Hypothalamus (tissue), 51 donors: ENCODE results near the gene E2F4.
A peak's percentile ranks its signal among the peaks of the same experiment; 100 is the strongest.

Experiments
- DNase-seq, 51 donors: peaks; one replicate each; lab custom pipeline; 2025; lab: John Stamatoyannopoulos, UW

E2F4 gene

DNA sequence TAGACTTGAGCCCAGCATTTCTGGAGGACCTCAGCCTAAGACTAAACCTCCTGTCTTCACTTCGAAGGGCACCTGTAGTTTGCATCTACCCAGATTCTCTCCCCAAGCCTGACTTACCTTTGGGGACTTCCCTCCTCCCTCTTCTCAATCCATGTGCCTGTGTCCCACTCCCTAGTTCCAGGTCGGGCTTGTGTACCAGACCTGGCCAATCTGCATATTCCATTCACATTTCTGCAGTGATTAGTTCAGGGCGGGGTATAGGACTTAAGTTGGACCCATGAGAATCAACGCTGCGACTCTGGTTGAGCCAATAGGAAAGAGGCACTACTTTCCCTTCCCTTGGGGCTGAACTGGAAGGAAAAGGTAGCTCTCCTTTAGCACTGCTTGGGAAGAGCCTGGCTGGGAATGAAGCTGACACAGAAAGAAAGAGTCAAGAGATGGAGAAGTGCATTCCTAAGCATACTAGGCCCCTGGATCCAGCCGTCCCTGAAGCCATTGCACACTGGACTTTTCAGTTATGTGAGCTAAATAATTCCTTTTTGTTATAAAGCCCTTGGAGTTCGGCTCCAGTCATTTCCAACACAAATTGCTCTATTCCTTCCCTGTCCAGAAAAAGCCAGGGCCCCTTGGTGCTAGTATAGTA is 34.7 kb upstream of the E2F4 start:
- no peak for DNase-seq

DNA sequence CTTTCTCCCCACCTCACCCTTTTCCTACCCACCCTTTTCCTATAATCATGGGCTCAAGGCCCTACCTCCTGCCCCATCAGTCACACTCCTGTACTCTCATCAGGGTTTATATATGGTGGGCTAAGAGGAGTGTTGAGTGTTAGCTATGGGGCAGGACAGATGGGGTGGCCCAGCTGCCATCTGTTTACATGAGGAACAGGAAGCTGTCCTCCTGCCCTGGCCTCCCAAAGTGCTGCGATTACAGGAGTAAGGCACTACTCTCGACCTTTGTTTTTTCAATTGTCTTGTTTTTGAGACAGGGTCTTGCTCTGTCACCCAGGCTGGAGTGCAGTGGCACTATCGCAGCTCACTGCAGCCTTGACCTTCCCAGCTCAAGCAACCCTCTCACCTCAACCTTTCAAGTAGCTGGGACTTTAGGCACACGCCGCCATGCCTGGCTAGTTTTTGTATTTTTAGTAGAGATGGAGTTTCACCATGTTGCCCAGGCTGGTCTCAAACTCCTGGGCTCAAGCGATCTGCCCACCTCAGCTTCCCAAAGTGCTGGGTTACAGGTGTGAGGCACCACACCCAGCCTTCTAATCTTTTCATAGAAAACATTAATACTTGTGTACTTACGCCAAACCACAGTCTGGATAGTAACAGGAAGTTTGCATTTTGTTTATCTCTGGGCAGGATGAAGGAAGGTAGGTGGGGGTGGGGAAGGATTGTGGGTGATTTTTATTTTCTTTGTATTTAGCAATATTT is 33.9 kb upstream of the E2F4 start:
- DNase-seq: no peak

DNA sequence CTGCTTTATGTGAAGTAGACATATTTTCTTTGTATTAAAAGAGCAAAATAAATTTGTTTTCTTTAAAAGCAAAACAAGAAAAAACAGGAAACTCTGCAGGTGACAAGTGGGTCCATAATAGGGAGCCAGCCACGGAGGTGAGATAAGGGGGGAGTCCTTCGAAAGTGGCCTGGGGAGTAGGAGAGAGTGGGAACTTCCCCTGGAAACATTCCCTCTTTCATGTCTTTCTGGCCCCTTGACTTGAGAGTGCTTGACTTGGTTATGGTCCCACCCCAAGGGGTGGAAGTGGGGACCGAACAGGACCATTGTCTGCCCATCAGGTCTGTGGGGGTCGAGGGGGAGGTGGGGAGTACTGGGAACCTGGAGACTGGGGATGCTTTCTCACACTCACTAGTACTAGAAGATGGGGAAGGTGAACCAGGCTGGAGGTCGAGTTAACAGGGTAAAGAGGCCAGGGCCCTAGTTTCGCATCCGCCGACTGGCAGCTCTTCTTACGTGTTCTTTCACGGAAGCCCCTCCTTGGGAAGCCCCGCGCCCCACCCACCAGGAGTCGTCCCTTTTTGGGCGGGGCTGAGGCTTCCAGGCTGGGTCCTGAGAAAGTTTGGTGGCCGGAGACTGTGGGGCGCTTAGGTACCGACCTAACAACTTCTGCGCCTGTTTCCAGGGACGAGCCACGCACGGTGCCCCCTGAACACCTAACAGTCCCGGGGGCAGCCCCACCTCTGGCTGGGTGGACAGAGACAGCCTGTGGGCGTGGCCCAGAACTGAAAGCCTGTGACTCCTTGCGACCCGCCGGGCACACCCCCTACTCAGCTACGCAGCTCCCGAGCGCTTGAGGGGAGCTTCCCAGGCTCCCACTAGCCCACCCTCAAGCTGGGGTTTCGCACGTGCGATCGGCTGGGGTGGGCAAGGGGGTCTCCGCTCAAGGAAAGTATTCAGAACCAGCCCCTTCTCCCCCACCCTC is 33.0 kb upstream of the E2F4 start:
- DNase-seq: peak in 1 of 51 donors; percentile 24

DNA sequence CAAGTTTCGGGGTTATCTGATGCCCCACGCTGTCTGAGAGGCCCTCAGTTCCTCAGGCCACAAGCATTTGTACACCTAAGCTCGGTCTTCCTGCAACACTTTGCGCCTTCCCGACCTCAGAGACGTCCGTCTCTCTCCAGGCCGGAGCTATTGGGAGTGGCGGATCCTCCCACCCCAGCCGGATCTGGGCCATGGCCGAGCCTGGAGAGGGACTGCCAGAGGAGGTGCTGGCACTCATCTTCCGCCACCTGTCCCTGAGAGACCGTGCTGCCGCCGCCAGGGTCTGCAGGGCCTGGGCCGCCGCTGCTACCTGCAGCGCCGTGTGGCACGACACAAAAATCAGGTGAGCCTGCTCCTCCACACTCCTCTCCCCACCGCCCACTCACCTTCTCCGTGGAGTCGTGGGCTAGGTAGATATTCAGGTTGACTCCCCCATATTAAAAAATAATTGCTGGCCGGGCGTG is 30.3 kb upstream of the E2F4 start:
- DNase-seq: no peak

DNA sequence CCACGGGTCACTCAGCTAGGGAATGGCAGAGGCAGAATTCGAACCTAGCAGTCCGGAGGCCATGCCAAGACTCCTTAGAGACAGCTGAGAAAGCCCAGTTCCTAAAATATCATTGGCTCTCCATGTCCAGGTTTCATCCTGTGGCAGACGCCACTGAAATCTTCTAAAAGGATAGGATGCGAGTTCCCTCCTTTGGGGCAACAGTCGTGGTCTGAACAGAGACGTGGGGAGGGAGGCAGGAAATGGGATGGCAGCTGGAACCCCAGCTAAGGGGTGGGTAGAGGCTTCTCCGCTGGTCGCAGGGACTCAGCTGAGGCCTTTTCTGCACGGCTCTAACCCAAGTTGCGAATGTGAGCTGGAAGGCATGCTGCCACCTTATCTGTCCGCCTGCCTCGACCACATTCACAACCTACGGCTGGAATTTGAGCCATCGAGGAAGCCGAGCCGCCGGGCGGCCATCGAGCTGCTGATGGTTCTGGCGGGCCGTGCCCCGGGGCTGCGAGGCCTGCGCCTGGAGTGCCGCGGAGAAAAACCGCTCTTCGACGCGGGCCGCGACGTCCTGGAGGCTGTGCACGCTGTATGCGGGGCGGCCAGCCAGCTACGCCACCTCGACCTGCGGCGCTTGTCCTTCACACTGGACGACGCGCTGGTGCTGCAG is 29.3 kb upstream of the E2F4 start:
- no peak for DNase-seq

DNA sequence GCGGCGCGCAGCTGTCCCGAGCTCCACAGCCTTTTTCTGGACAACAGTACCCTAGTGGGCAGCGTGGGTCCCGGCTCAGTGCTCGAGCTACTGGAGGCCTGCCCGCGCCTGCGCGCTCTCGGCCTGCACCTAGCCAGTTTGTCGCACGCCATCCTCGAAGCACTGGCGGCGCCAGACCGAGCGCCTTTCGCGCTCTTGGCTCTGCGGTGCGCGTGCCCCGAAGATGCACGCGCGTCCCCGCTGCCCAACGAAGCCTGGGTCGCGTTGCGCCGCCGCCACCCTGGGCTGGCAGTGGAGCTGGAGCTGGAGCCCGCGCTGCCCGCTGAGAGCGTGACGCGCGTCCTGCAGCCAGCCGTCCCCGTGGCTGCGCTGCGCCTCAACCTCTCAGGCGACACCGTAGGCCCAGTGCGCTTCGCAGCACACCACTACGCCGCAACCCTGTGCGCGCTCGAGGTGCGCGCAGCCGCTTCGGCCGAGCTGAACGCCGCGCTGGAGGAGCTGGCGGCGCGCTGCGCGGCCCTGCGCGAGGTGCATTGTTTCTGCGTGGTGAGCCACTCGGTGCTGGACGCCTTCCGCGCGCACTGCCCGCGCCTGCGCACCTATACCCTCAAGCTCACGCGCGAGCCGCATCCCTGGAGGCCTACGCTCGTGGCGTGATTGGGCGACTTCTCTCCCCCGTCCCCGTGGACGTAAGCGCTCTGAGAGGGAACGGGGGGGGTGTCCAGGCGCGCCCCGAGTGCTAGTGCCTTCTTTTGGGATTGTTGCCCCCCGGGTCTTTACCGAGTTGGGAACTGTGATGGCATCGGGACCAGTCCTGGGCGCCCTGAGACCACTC is 28.6 kb upstream of the E2F4 start:
- DNase-seq: peak in 40 of 51 donors; percentile 20 to 86 (median 58)

DNA sequence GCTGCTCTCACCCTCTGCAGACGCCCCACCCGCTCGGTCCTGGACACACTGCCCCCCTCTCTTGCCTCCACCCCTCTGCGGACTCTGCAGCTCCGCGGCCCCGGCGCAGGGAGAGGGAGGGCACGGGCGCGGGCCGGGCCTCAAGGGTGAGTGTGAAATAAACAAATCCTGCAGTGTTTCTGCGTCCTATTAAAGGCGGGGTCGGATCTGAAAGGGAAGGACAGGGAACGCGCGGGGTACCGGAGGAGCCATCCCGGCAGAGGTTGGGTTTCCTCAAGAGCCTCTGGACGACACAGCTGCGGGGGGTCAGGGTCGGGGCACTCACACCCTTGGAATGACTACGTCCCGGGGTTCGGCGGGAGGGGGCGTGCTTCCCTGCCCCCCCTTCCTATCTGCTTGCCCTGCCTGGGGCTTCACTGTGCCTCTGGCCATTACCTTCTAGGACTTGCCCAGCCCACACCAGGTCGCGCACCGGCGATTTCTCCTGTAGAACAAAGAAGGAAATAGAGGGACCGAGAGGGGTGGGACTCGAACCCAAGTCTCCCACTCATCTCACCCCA is 27.9 kb upstream of the E2F4 start:
- DNase-seq: peak in 10 of 51 donors; percentile 27 to 69 (median 57)

DNA sequence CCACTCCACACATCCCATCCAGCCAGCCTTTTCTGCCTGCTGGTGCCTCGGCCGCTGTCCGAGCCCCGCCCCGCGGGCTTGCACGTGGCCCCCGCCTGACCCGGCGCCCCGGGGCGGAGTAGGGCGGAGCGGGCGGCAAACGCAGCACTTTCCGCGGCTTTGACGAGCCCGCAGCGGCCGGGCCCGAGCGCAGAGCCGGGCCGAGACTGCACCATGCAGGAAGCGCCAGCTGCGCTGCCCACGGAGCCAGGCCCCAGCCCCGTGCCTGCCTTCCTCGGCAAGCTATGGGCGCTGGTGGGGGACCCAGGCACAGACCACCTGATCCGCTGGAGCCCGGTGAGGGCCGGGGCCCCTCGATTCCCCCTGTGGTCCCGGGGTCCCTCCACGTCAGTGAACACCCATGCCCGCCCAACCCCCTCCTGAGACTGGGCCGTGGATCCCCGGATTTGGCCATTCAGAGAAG is 27.3 kb upstream of the E2F4 start, which contains the start of gene HSF4:
Gene HSF4 (plus strand): TSS at position 147 of the 463 bp plus-strand sequence. CDS start 67 bp downstream, at position 214.
- DNase-seq: peak in 28 of 51 donors; percentile 18 to 73 (median 46)

DNA sequence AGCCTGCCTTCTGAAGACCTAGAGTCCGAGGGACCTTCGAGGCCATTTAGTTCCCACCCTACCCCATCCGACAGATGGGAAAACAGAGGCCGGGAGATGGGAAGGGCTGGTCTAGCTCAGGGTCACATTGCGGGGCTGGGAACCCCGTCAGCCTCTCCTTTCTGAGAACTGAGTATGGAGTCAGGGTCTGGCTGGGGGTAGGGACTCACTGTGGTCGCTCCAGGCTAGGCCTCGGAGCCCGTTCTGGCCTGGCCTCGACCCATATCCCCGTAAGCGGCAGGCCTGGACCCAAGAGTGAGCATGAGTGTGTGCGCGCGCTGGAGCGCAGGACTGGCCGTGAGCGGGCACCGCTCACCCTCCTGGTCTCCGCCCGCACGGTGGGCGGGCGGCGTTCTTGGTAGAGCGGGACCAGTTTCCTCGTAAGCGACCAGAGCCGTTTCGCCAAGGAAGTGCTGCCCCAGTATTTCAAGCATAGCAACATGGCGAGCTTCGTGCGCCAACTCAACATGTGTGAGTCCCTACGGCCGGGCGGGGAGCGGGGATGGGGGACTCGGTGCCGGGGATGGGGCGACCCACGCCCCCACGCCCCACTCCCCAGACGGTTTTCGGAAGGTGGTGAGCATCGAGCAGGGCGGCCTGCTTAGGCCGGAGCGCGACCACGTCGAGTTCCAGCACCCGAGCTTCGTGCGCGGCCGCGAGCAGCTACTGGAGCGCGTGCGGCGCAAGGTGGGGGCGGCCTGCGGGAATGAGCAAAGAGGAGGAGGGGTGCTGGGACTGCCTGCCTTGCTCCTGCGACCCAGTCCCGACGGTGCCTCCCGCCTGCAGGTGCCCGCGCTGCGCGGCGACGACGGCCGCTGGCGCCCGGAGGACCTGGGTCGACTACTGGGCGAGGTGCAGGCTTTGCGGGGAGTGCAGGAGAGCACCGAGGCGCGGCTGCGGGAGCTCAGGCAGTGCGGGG is 26.6 kb upstream of the E2F4 start:
- DNase-seq: no peak

DNA sequence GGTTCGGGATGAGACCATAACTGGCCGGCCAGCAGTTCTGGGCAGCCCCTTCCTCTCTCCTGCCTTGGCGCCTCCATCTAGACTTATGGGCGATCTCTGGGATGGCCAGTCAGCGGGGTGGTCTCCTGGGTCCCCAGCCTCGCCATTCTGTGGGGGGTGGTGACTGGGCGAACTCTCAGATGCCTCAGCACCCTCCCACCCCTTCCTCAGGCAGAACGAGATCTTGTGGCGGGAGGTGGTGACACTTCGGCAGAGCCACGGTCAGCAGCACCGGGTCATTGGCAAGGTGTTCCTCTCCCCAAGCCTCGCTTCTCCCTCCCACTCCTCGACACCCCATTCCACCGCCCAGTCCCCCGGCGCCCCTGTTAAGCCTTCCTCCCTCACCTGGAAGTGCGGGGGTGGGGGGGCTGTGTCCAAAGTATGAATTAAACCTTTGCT is 25.8 kb upstream of the E2F4 start:
- DNase-seq: no peak

DNA sequence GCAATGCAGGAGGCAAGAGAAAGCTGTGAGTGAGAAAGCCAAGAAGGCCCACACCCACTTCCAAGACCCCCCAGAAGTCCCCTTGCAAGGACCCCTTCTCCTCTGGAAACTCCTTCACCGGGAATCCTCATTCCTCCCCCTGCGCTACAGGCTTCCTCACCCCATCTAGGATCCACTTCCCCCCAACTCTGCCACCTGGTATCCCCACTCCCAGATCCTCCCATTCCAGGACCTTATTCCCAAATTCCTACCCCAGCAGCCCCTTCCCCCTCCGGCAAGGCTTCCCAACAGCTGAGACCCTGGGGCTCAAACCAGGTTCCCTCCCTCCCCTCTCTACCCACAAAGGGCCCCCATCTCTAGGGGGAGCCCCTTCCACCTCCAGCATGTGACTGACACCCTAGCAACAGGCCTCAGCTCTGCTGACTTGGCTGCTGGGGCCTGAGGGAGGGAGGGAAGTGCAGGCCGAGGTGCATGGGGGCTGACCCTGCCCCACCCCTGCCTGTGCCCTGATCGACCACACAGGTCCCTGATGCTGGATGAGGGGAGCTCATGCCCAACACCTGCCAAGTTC is 25.3 kb upstream of the E2F4 start:
- DNase-seq: no peak

DNA sequence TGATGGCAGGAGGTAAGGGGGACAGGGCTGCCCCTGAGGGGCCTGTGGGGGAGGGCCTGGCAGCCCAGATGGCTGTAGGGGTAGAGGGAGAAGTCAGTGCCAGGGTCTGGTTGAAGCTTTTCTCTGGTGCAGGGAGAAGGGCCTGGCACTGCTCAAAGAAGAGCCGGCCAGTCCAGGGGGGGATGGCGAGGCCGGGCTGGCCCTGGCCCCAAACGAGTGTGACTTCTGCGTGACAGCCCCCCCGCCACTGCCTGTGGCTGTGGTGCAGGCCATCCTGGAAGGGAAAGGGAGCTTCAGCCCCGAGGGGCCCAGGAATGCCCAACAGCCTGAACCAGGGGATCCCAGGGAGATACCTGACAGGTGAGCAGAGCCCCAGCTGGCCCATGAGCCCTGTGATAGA is 24.4 kb upstream of the E2F4 start:
- no peak for DNase-seq

DNA sequence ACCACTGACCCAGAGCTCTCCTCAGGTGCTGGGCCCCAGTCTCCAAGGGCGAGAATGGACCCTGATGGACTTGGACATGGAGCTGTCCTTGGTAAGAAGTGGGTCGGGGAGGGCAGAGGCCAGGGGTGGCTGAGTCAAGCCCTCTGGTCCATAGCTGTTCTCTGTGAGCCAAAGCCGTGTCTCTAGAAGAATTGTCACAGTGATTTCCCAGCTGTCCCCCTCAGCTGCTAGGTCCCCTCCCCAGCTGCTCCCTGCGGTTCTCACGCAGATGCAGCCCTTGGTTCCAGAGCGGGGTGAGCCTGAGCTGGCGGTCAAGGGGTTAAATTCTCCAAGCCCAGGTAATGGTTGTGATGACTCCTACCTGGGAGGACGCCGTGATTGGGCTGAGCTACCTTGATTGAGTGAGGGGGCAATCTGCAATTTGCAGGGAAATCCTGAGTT is 22.9 kb upstream of the E2F4 start:
- no peak for DNase-seq

DNA sequence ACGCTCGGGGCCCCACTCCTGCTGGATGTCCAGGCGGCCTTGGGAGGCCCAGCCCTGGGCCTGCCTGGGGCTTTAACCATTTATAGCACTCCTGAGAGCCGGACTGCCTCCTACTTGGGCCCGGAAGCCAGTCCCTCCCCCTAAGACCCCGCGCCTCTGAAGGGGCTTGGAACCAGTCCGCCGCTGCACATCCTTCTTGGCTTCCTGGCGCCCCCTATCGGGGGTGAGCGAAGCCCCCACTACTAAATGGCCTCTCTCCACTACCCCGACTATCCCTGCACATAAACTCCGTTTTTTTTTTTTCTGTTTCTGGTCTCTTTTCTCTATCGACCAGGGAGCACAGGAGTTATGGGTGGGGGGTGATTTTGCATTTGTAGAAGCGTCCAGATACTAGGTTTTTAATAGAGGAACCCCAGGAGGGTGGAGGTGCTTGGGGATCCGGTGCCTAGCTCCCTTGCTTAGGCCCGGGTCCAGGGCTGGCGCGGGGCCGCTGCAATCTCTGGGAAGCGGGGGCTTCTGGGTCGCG is 22.2 kb upstream of the E2F4 start:
- DNase-seq: peak in 13 of 51 donors; percentile 11 to 58 (median 29)

DNA sequence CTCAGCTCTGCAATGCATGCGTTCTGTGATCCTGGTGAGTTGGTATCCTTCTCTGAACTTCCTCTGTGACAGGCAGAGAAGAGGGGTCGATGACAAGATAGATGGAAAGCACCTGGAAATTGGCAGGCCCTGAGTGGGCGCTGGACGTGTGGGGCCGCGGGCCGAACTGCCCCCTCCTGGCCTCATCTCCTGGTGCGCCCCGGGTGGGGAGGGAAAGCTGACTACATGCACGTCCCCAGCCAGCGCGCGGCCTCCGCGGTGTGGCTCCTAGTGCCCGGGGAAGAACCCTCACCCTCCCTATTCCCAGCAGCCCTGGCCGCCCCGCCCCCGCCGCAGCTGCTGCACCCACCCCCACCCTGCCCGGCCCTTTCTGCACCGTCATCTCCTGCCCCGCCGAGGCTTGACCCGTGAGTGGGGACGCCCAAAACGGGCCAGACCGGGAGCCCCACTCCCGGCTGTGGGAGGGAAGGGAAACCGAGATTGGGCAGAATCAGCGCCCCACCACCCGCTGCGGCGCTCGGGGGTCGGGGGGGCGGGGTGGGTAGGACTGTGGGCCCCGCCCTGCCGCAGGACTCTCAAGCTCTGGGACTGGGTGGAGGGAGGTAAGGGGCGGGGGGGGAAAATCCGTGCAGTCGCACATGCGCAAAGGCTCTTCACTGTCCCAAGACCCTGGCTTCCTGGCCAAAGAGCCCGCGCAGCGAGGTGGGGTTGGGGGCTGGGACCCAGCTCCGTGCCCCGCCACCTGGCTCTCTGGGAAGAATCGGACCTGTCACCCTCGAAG is 21.6 kb upstream of the E2F4 start, which contains the start of gene NOL3:
Gene NOL3 (plus strand): TSS at position 371 of the 781 bp plus-strand sequence.
- peak in 47 of 51 donors; percentile 14 to 81 (median 57) for DNase-seq
